ENCODE data around the gene F2.

DNA sequence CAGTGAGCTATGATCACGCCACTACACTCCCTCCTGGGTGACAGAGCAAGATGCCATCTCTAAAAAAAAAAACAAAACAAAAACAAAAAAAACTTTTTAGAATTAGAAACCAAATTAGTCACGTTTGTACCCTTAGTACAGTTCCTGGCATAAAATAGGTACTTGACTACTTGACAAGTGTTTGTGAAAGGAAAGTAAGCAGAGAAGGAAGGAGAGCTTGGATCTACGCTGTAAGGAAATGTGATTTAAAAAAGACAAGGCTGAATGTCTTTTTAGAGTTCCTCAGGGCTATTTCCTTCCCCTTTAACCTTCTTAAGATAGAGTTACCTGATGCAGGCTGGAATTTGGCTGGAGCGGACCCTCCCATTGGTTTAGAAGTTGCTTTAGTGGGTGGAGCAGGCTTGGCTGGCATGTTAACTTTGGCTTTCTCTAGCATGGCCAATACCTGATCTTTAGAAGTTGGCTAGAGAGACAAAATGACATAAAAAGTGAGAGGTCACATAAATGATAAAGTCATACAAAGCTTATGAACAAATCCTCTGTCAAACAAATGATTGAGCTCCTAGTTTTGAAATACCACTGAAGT, 50.7 kb downstream of the F2 start:
- TF ChIP-seq, protein P1, sequence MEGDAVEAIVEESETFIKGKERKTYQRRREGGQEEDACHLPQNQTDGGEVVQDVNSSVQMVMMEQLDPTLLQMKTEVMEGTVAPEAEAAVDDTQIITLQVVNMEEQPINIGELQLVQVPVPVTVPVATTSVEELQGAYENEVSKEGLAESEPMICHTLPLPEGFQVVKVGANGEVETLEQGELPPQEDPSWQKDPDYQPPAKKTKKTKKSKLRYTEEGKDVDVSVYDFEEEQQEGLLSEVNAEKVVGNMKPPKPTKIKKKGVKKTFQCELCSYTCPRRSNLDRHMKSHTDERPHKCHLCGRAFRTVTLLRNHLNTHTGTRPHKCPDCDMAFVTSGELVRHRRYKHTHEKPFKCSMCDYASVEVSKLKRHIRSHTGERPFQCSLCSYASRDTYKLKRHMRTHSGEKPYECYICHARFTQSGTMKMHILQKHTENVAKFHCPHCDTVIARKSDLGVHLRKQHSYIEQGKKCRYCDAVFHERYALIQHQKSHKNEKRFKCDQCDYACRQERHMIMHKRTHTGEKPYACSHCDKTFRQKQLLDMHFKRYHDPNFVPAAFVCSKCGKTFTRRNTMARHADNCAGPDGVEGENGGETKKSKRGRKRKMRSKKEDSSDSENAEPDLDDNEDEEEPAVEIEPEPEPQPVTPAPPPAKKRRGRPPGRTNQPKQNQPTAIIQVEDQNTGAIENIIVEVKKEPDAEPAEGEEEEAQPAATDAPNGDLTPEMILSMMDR (IDR thresholded peaks at IDR 0.05; ENCODE audit: insufficient read depth, low read length) = no peak
- TF ChIP-seq POLR2AphosphoS5 (IDR thresholded peaks at IDR 0.05; ENCODE audit: low read depth) (no peak), SPI1 (IDR thresholded peaks at IDR 0.05; ENCODE audit: borderline replicate concordance, low read depth) (no peak)
- TF ChIP-seq, protein P2, sequence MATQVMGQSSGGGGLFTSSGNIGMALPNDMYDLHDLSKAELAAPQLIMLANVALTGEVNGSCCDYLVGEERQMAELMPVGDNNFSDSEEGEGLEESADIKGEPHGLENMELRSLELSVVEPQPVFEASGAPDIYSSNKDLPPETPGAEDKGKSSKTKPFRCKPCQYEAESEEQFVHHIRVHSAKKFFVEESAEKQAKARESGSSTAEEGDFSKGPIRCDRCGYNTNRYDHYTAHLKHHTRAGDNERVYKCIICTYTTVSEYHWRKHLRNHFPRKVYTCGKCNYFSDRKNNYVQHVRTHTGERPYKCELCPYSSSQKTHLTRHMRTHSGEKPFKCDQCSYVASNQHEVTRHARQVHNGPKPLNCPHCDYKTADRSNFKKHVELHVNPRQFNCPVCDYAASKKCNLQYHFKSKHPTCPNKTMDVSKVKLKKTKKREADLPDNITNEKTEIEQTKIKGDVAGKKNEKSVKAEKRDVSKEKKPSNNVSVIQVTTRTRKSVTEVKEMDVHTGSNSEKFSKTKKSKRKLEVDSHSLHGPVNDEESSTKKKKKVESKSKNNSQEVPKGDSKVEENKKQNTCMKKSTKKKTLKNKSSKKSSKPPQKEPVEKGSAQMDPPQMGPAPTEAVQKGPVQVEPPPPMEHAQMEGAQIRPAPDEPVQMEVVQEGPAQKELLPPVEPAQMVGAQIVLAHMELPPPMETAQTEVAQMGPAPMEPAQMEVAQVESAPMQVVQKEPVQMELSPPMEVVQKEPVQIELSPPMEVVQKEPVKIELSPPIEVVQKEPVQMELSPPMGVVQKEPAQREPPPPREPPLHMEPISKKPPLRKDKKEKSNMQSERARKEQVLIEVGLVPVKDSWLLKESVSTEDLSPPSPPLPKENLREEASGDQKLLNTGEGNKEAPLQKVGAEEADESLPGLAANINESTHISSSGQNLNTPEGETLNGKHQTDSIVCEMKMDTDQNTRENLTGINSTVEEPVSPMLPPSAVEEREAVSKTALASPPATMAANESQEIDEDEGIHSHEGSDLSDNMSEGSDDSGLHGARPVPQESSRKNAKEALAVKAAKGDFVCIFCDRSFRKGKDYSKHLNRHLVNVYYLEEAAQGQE (IDR thresholded peaks at IDR 0.05; ENCODE audit: insufficient replicate concordance, low read depth) = no peak
